Caco-2 (cell line): Measurements from ENCODE around the gene CXCR3. TPM values are rescaled to one million over a fixed set of nuclear protein-coding genes. Genes with fewer than 3 reads are reported as not detected.
A peak's percentile ranks its signal among the peaks of the same experiment; 100 is the strongest.

ENCODE experiments used
- BruUV-seq: library from RNA; stranded (reverse); fragments of 400-500 nt; replicated peaks from 2 replicates; lab custom pipeline; 2021; lab: Mats Ljungman, UMichigan
- CTCF ChIA-PET: fragments of 300-600 bp; sonication (Branson Sonifier 250); formaldehyde crosslinking; loops from one replicate; lab custom pipeline; 2022; ENCODE audit warnings: antibody characterized with exemption; lab: Charles Lee
- POLR2A ChIA-PET: fragments of 300-600 bp; sonication (Branson Sonifier 250); formaldehyde crosslinking; loops from one replicate; lab custom pipeline; 2022; ENCODE audit warnings: antibody characterized with exemption; lab: Charles Lee
- DNase-seq, 2 experiments: peaks; one replicate each; pipeline versions ENCODE4 v3.0.0 to v3.0.0-alpha.2; 2020 to 2022
- H3K27me3 ChIP-seq: replicated peaks from 2 replicates; pipeline ENCODE4 v1.6.0; 2011; ENCODE audit warnings: low read length; ENCODE audit not compliant: control insufficient read depth, insufficient read depth
- H3K36me3 ChIP-seq: 2 replicates; pipeline ENCODE4 v1.5.1; 2011; ENCODE audit warnings: low read length; ENCODE audit not compliant: control insufficient read depth, insufficient read depth
- H3K4me1 ChIP-seq: fragments of 250-450 bp; sonication (Bioruptor Pico); 2 replicates; pipeline ENCODE4 v1.5.1; 2020; ENCODE audit warnings: mild to moderate bottlenecking
- H3K4me3 ChIP-seq: 2 replicates; pipeline ENCODE4 v1.5.1; 2011; ENCODE audit warnings: low read depth, mild to moderate bottlenecking, control low read depth, low read length
- H3K9me3 ChIP-seq: fragments of 250-450 bp; sonication (Bioruptor Pico); 2 replicates; pipeline ENCODE4 v1.5.1; 2020; ENCODE audit warnings: mild to moderate bottlenecking, moderate library complexity
- H3K27ac Mint-ChIP-seq: one replicate; pipeline ENCODE4 v1.8.0; 2022; ENCODE audit warnings: mixed read lengths; ENCODE audit not compliant: unreplicated experiment
- H3K27me3 Mint-ChIP-seq: one replicate; pipeline ENCODE4 v1.8.0; 2022; ENCODE audit warnings: mixed read lengths; ENCODE audit not compliant: insufficient read depth, unreplicated experiment
- H3K36me3 Mint-ChIP-seq: one replicate; pipeline ENCODE4 v1.8.0; 2022; ENCODE audit warnings: mild to moderate bottlenecking, mixed read lengths; ENCODE audit not compliant: insufficient read depth, unreplicated experiment
- H3K4me1 Mint-ChIP-seq: one replicate; pipeline ENCODE4 v1.8.0; 2022; ENCODE audit warnings: low read depth, mixed read lengths; ENCODE audit not compliant: unreplicated experiment
- H3K4me3 Mint-ChIP-seq: one replicate; pipeline ENCODE4 v1.8.0; 2022; ENCODE audit warnings: mild to moderate bottlenecking, moderate library complexity, mixed read lengths; ENCODE audit not compliant: unreplicated experiment
- H3K9me3 Mint-ChIP-seq: one replicate; pipeline ENCODE4 v1.8.0; 2022; ENCODE audit warnings: mixed read lengths; ENCODE audit not compliant: unreplicated experiment
- intact Hi-C: fragments of 100-400 bp; cut with micrococcal nuclease; formaldehyde crosslinking; loops from one replicate; pipeline ENCODE4 v1.10.0; 2022; ENCODE audit not compliant: unreplicated experiment
- total RNA-seq: library from RNA; stranded (reverse); gene quantifications from 2 replicates; pipeline ENCODE4 v1.2.3, GENCODE V29; 2022
- TF ChIP-seq, protein P1 (sequence below), 2 experiments: fragments of 200-600 bp in 1 of 2; IDR thresholded peaks; 1 replicate in 1 of 2; 2 replicates in 1 of 2; pipeline versions ENCODE4 v1.5.1 to v1.8.0; 2011 to 2022; ENCODE audit warnings: antibody characterized with exemption in 1 of 2, control low read depth in 1 of 2, inconsistent platforms in 1 of 2, low read depth in 1 of 2, low read length in 1 of 2, mild to moderate bottlenecking in 1 of 2, moderate library complexity in 1 of 2; ENCODE audit not compliant: insufficient read depth in 1 of 2, severe bottlenecking in 1 of 2, unreplicated experiment in 1 of 2

CXCR3 gene
- total RNA-seq, 1 experiment from 2014 or later = not detected

DNA sequence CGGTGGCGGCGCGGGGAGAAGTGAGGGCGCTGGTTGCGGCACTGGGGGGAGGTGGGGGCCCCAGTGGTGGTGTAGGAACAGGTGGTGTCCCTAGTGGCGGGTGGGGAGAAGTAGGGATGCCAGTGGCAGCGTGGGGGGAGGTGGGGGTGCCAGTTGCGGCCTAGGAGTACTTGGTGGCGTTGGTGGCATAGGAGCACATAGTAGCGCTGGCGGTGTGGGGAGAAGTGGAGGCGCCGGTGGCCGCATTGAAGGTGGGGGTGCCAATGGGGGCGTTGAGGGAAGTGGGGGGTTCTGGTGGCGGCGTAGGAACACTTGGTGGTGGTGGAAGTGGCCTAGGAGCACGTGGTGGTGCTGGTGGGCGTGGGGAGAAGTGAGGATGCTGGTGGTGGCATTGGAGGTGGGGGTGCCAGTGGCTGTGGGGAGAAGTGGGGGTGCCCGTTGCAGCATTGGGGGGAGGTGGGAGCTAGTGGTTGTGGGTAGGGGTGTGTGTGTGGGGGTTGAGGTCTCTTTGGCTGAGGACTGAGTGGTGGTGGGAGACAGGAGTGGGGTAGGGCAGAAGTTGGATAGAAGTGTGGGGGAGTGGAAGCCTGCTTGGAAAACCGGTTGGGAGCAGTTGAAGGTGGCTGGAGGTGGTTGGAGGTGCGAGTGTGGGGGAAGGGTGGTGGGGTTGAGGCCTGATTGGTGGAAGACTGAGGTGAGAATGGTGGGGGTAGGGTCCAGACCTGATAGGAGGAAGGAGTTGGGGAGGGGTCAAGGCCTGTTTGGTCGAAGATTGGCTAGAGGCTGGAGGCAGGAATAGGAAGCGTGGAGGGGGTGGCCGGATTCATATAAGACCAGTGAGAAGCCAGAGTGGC lies 38.9 kb downstream of the CXCR3 start:
- peak; percentile 13 to 30 for DNase-seq
- TF ChIP-seq, protein P1, sequence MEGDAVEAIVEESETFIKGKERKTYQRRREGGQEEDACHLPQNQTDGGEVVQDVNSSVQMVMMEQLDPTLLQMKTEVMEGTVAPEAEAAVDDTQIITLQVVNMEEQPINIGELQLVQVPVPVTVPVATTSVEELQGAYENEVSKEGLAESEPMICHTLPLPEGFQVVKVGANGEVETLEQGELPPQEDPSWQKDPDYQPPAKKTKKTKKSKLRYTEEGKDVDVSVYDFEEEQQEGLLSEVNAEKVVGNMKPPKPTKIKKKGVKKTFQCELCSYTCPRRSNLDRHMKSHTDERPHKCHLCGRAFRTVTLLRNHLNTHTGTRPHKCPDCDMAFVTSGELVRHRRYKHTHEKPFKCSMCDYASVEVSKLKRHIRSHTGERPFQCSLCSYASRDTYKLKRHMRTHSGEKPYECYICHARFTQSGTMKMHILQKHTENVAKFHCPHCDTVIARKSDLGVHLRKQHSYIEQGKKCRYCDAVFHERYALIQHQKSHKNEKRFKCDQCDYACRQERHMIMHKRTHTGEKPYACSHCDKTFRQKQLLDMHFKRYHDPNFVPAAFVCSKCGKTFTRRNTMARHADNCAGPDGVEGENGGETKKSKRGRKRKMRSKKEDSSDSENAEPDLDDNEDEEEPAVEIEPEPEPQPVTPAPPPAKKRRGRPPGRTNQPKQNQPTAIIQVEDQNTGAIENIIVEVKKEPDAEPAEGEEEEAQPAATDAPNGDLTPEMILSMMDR (IDR thresholded peaks at IDR 0.05; ENCODE audit: insufficient read depth in 1 of 2, low read depth in 1 of 2, low read length in 1 of 2, severe bottlenecking in 1 of 2, unreplicated experiment in 1 of 2) = no peak
- H3K27me3 ChIP-seq = no peaks in the 10 kb centered on the region
- no peaks in the 10 kb centered on the region for H3K36me3 ChIP-seq
- POLR2A ChIA-PET = no interaction called here
- H3K27ac Mint-ChIP-seq = peak overlapping the region; percentile 57
- no peaks in the 10 kb centered on the region for H3K4me1 Mint-ChIP-seq
- no peaks in the 10 kb centered on the region for H3K9me3 Mint-ChIP-seq
- no peaks in the 10 kb centered on the region for H3K9me3 ChIP-seq
- no peak overlapping the region for H3K4me3 Mint-ChIP-seq
- no peaks in the 10 kb centered on the region for H3K27me3 Mint-ChIP-seq
- intact Hi-C loops = no loop called here
- no TSS peak for BruUV-seq
- no peaks in the 10 kb centered on the region for H3K4me1 ChIP-seq
- H3K36me3 Mint-ChIP-seq = peaks cover 76% of the 10 kb centered on the region
- H3K4me3 ChIP-seq = no peak overlapping the region
- CTCF ChIA-PET = no interaction called here

DNA sequence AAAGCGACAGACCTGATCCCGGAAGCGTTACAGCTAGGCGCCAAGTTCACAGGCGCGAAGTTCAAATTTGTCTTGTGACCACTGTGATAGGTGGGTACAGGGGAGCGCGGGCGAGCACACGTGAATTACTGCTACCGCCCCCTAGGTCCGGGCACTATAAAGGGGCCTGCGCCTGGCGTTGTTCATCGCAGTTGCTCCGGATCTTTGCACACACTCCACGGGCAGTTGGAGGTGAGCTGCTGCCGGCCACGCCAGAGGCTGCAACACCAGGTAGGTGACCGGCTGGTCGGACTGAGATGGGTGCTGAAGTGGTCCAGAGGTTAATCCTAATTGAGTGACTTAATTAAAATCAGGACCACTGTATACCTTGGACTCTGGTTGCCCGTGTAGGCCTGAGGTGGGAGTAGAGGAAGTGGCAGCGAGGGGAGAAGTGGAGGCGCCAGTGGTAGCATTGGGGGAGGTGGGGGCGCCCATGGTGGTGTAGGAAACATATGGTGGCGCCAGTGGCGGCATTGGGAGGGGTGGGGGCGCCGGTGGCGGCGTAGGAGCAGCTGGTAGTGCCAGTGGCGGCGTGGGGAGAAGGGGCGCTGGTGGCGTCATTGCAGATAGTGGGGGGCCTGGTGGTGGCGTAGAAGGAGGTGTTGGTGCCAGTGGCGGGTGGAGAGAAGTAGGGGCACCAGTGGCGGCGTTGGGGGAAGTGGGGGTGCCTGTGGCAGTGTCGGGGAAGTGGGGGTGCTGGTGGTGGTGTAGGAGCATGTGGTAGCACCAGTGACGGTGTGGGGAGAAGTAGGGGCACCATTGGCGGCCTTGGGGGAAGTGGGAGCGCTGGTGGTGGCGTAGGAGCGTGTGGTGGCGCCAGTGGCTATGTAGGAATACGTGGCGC lies 39.8 kb downstream of the CXCR3 start, which contains the start of gene GCNA:
Gene GCNA, plus strand, starts transcription at position 185 of the 883 bp plus-strand sequence. CDS start 2,385 bp downstream, outside the sequence.
- H3K4me3 Mint-ChIP-seq = no peak within 1 kb of the TSS
- H3K9me3 Mint-ChIP-seq = no peaks in the 10 kb centered on the region
- ChIA-PET POLR2A (no interaction called here), CTCF (no interaction called here)
- intact Hi-C loops = no loop called here
- no TSS peak for BruUV-seq
- H3K4me1 ChIP-seq = no peaks in the 10 kb centered on the region
- no peaks in the 10 kb centered on the region; the same call in 1 of the 2 replicates for H3K36me3 ChIP-seq
- no peaks in the 10 kb centered on the region for H3K9me3 ChIP-seq
- peak within 1 kb of the TSS; percentile 57 for H3K27ac Mint-ChIP-seq
- H3K36me3 Mint-ChIP-seq = peaks cover 85% of the 10 kb centered on the region
- no peaks in the 10 kb centered on the region for H3K27me3 ChIP-seq
- no peaks in the 10 kb centered on the region for H3K27me3 Mint-ChIP-seq
- H3K4me3 ChIP-seq = no peak within 1 kb of the TSS
- no peaks in the 10 kb centered on the region for H3K4me1 Mint-ChIP-seq
- TF ChIP-seq, protein P1 (IDR thresholded peaks at IDR 0.05; ENCODE audit: insufficient read depth in 1 of 2, low read depth in 1 of 2, low read length in 1 of 2, severe bottlenecking in 1 of 2, unreplicated experiment in 1 of 2) = no peak
- no peak for DNase-seq

DNA sequence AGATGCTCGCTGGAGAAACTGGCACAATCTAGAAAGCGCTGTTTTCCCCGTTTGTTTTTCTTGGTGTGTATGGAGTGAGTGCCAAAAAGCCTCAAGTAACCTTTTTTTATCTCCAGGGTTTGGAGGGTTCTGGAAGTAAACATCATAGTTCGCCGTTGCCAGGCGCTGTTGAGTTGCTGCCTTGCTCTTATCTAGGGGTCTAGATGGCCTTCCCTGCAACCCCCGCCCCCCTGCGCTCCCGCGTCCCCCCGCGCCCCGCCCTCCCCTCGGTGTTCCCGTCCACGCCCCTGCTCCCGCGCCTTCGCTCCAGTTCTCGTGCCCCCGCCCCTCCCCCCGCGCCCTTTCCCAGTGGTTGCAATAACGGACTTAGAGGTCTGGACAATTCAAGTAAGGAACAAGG lies 40.6 kb downstream of the CXCR3 start:
- Mint-ChIP-seq H3K27ac (no peak overlapping the region), H3K27me3 (no peaks in the 10 kb centered on the region), H3K36me3 (peaks cover 87% of the 10 kb centered on the region), H3K4me3 (no peak overlapping the region), H3K9me3 (no peaks in the 10 kb centered on the region), H3K4me1 (no peaks in the 10 kb centered on the region)
- no peaks in the 10 kb centered on the region for H3K4me1 ChIP-seq
- DNase-seq = no peak
- H3K36me3 ChIP-seq = no peaks in the 10 kb centered on the region; the same call in 1 of the 2 replicates
- no peaks in the 10 kb centered on the region for H3K27me3 ChIP-seq
- H3K9me3 ChIP-seq = no peaks in the 10 kb centered on the region
- no peak overlapping the region for H3K4me3 ChIP-seq
- intact Hi-C loops = no loop called here
- TF ChIP-seq, protein P1 (IDR thresholded peaks at IDR 0.05; ENCODE audit: insufficient read depth in 1 of 2, low read depth in 1 of 2, low read length in 1 of 2, severe bottlenecking in 1 of 2, unreplicated experiment in 1 of 2) = no peak
- no TSS peak for BruUV-seq
- POLR2A ChIA-PET = no interaction called here
- CTCF ChIA-PET = no interaction called here
